DMS79 (cell line): Measurements from ENCODE around the gene ETFB.

ENCODE experiments used
- DNase-seq: peaks from one replicate; lab custom pipeline; 2025; lab: John Stamatoyannopoulos, UW

The ETFB gene

DNA sequence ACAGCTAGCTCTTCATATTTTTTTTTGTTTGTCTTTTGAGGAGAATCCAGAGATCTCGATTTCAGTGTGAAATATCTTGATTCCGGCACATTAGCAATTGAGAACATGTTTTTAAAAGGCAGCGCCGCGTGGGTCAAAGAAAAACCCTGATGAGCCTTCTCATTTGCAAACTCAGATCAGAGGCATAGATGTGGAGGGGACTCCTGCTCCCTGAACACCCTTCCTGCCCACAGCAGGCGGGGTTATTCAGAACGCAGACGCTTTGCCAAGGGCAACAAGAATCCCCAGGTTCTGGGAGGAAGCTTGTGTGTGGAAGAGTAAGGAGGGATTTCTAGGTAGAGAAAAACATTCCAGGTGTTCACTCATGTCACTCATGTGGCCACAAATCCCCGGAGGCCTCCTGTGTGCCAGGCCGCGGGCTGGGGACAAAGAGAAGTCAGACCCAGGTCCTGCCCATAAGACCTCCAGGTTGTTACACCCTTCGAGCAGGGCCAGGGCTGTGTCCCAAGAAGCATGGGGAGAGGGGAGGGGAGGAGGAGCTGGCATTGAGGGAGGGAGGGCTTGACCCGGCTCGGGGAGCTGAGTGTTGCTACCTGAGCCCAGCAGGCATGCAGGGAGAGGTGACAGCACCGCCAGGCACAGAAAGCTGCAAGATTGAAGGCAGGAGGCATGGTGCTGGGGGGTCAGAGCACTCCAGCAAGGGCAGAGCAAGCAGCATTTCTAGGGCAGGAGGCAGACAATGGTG lies 70.6 kb downstream of the ETFB start:
- DNase-seq, result peak; percentile 31
